GM18520 (cell line): Measurements from ENCODE around the gene INSRR.
A peak's percentile ranks its signal among the peaks of the same experiment; 100 is the strongest.

Source experiments
- ATAC-seq: cut with Tn5 transposase; IDR thresholded peaks from one replicate; pipeline ENCODE4 v1.9.1; 2021; ENCODE audit not compliant: unreplicated experiment

Gene INSRR

DNA sequence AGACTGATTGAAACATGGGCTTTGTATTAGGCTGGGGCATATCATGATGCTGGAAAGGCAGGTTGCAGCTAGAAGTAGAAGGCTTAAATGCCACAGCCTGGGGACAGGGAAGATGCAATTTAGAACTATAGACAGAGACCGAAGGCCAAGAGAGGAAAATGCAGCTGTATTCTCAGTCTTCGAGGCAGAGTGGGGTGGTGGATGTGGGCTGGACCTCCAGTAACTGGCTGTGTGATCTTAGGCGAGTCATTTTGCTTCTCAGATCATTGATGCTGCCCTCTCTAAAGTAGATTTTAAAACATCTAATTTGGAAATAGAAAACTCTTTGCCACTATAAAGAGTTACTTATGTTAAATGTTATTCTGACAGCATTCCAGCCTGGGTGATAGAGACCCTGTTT lies 24.6 kb downstream of the INSRR start:
- no peak for ATAC-seq

DNA sequence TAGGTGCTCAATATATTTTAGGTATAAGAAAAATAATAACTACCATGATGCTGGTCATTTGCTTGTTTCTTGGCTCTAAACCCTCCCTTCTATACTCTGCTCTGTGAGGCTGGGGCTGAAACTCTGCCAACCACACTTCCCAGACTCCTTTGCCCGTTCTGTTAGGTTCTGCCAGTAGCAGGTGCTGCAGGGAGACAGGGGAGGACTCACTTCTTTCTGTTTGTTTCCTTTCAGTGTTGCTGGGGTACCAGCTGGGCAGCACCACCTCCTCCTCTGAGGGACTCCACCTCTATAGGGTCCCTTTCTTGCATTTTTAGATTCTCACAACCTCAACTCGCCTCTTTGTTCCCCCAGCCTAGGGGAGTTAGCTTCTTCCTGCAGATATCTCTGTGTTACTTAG lies 25.3 kb downstream of the INSRR start:
- no peak for ATAC-seq

DNA sequence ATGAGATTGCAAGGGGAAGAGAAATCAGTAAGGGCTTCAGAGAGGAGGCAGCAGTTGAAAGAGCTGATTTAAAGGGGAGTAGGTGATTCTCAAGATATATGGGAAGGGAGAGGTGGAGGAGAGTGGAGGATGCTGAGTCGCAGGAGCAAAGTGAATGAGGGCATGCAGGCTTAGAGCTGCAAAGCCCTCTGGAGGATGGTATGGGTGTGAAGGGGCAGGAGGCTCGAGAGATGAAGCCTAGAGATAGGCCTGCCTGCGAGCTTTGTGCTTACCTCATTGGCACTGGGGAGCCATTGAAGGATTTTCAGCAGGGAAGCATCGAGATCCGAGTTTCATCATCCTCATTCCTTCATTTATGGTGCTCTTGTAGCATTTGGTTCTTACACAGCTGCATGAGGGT lies 26.5 kb downstream of the INSRR start:
- no peak for ATAC-seq

DNA sequence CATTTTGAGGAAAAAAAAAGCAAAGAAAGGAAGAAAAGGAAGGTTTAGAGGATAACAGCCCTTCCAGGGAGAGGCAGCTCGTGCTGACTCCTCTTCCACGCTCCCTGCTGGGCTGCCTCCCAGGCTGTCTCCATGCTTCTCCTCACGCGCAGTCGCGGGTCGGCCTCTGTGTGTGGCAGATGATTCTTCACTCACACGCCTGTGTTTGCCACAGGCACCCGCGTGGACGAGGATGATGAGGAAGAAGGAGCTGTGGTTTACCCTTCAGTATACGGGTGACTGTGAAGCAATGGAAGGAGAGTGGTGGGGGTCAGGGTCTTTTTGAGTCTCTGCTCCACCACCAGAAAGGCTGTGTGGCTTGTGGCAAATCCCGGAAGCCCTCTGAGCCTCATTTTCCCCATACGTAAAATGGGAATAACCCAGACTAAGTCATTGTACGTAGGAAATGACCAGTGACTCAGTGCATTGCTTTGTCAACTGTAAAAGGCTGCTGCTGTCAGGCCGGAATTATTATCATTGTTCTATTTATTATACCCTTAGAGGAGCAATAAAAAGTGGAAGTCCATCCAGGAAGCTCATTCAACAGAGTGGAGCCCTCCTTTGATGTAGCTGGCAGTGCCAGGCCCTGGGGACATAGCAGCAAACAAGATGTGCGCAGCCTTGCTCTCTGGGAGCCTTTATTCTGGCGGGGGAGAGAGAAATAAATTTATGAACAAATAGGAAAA lies 30.4 kb downstream of the INSRR start:
- ATAC-seq = no peak

DNA sequence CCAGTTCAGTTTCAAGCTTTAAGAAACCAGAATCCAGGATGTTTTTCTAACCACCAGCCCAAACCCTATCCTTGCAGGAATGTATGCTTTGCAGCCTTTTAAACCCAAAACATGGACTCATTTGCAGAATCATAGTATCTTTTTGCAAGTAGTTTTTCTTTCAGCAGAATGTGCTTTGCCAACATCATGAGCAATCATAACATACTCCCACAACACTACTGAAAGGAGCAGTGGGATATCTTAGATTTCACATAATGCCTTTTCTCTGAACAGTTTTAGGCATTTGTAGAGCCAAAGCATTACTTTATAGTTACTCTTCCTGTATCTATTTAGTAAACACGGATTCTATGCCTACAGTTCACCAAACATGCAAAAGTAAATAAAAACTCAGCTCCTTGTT lies 32.3 kb downstream of the INSRR start:
- no peak for ATAC-seq

DNA sequence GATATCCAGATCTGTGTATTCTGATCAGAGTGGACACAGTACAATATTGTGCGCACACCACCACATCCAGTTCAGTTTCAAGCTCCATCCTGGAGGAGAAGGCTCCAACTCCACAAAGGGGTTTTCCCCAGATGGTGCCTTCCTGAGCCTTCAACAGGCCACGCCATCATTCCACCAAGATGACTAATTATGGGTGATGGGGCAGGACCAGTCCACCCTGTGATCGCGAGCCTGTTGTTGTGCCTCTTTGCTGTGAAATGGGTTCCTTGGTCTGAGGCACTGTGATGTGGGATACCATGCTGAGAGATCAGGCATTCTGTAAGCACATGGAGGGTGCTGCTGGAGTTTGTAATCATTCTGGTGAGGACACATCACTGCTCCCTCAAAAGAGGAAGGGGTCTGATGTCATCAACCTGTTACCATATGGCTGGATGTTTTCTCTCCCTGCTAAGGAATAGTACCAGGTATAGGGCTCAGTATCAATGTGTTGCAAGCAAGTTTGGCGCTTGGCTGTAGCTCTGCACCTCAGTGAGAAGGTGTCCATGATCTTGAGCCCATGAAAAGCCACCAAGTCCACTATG lies 35.6 kb downstream of the INSRR start:
- no peak for ATAC-seq

DNA sequence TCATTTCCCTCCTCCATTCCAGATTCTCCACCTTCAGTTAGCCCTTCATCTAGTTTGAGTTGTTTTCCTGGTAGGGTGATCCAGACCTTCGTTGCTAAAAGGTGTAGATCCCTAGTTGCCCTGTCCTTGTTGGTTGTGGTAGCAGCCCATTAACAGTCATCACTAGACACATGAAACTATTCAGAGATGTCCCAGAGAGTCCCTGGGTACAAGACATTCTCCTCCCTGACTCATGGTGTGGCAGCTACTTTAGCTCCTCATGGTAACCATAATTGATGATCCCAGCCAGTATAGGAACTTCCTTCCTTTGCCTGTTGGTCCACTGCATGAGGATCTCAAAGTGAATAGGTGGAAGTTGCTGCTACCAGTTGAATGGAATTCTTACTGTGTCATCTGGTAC lies 36.2 kb downstream of the INSRR start:
- no peak for ATAC-seq

DNA sequence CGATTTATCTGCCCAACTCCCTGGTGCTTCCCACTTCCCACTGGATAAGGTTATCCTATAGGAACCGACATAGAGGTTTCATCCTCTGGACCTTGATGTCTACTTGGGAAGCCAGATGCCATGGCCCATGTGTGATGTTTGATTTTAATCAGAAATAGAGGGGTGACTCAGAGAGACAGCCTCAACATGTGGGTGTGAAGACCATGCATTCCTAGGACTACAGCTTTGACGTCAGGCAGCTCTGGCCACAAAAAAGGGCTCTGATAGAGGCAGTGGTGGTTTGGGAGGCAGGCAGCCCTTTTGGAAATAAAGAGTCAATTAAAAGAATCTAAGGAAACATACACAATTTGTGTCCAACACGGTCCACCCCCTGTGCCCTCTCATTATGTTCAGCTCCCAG lies 37.1 kb downstream of the INSRR start:
- ATAC-seq = no peak

DNA sequence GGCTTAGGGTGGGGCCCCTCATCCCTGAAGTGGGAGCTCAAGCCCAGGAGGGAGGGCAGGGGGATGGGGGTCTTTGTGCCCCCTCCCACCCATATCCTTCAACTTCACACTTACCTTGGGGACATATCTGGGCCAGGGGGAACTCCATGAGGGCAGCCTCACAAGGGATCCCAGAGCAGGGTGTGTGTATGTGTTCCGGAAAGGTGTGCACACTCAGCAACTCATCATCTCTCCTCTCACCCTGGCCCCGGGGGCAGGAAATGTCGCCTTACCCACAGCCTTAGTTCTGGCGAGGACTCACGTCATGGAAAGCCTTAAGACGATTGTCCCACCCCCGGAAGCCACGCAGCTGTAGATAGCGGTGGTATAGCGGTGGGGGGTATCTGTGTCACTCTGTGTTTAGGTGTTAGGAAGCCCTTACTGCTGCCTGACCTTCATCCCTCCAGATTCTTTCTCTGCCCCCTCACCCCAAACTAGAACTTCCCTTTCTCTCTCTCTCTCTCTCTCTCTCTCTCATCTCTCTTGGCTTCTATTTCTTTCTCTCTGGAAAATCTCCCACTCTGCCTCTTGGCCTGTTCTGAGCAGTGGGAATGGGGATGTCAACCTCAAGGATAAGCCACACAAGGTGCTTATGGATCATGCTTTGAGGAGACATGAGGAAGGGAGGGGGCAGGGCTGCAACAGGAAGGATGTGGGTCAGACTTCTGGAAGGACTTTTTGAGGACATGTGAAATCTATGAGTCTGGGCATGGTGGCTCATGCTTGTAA lies 42.2 kb downstream of the INSRR start, which contains the start of gene SH2D2A:
TSS of gene SH2D2A (minus strand) at position 288 of the 768 bp plus-strand sequence. CDS start at position 148, 140 bp downstream.
- ATAC-seq = peak; percentile 77

DNA sequence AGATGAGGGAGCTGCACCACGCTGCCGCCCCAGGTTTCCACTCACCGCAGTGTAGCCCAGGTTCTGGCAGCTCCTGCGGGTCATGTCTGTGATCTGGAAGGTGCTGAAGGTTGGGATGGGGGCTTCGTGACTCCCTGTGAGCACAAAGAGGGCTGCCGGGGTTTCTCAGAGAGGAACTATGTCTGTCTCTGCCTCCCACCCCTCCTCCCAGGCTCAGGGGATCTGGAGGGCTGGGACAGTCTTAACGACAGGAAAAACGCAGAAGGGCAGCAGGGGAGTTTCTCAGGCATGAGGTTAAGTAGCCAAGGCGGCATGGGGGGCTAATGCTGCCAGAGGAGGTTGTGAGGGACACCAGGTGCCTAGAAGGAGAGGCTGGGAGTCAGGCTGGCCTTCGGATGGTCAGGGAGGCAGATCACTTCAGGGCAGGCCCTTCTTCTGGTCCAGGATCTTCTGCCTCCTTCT lies 42.9 kb downstream of the INSRR start:
- no peak for ATAC-seq

DNA sequence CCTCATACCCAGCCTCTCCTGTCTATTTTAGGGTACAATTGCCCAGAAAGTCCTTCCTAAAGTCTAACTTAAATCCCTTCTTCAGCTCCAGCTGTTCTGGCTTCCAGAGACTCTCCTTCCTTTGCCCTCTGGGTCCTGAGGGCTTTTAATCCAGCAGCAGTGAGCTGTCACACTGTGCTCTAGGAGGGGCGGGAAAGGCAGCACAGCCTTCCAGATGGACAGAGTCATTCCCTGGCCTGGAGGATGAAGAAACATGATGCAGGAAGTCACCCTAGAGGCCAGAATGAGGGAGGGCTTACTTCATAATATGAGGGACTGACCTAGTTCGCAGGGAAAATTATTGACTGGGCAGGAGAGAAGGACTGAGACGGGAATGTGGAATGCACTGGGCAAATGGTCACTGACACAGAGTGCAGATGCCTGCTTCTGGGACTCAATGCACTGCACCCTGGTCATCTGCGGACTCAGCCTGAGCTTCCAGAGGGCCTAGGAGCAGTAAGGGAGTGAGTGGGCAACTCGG lies 43.5 kb downstream of the INSRR start:
- no peak for ATAC-seq

DNA sequence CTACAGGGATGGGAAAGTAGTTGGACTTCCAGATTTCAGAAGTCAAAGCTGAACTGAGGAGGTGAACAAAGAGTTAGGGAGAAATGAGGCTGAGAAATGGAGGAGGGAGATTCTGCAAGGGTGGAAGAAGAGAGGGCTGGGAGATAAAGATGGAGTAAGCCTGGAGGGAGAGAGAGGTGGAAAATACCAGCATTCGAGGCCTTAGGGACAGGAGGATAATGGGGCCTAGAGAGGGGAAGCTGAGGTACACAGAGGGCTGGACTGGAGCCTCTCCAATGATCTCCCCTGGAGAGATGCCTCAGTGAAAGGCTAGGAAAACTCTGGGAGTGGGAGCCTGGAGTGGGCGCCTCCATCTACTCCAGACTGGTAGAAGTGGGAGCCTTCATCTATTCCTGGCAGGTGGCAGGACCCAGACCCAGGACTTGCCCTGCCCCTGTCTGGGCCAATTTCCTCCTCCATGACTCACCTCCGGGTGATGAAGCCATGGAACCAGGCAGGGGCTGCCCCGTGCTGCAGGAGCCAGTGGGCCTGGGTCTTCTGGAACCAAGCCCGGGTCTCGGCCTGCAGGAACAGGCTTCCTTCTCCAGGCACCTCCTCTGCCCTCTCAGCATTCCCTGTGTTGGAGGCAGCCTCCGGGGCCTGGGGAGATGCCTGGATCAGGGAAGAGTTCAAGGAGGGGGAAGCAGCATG lies 44.2 kb downstream of the INSRR start:
- no peak for ATAC-seq

DNA sequence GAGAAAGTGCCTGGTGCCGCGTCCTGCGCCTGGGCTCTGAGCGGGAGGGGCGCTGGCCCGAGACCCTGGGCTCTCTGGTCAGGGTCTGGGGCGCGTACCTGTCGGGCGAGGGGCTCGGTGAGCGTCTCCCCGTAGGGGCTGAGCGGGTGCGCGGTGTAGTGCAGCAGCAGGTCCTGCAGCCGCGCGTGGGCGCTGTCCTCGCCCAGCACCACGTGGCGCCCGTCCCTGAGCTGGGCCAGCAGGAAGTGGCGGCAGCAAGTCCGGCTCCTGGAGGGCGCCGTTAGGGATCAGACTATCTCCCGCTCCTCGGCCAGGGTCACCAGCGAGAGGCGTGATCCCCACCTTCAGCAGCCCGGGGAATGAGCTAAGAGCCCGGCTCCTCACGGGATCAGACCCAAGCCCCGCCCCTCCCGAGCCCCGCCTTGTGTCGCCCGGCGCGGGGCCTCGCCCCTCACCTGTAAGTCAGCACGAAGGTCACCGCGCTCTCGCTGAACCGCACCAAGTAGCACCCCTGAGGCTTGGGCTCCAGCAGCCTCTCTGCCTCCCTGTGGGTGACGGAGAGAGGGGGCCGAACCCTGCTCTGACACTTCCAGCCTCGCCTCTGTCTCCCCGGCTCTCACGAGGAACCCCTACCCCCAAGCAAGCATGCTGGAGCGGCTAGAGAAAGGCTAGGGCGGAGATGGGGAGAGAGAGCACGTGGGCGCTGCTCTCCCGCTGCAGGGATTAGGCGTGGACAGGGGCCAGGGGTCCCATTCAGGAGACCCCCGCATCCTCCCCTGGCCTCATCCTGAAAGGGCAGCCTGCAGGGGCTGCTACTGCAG lies 45.0 kb downstream of the INSRR start:
- ATAC-seq = no peak

DNA sequence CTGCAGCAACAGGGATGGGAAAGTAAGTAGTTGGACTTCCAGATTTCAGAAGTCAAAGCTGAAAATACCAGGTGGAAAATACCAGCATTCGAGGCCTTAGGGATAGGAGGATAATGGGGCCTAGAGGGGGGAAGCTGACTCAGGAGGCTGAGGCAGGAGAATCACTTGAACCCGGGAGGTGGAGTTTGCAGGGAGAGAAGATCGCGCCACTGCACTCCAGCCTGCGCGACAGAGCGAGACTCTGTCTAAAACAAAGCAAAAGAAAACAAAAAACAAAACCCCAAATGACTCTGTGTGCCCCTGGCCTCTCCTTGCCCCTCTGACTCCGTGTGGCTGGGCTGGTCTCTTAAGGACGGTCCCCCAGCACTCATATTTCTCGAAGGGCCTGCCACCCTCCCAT lies 45.6 kb downstream of the INSRR start:
- no peak for ATAC-seq

DNA sequence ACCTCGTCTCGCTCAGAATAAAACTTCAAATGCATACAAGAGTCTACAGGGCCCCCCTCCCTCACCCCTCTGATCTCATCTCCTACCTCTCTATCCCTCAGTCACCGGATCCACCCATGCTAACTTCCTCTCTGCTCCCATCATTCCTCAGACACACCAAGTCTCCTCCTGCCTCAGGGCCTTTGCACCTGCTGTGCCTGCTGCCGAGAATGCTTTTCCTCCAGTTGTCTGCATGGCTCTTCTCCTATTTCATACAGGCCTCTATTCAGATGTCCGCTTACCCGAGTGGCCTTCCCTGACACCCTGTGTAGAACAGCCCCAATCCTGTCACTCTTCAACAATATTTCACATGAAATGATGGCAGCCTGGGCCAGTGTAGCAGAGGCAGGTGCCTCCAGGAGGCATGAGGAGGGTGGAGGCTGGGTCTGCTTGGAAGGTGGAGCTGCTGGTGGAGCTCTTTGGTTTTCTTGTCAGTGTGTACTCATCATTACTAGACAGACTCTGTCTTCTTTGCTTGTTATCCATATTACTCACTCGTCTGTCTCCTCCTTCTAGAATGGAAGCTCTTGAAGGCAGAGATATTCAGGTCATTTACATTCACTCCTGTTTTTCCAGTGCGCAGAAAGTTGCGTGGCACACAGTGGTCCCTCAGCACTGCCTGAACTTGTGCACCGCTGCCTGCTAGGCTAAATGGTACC lies 46.5 kb downstream of the INSRR start:
- ATAC-seq = no peak

DNA sequence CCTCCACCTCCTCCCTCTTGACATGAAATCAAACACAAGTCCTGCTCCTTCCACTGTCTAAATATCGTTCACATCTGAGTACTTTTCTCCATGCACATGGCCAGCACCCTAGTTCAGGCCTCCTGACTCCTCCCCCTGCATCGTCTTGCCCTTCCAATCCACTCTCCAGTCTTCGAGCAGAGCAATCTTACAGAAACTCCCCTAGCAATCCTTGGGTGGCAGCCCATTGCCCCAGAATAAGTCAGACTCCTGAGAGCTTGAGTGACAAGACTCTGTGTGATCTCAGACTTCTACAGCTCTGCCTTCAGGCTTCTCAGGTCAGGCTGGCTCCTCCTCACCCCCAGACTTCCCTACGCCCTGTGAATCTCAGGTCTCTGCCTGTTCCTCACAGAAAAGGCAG lies 47.7 kb downstream of the INSRR start:
- no peak for ATAC-seq

DNA sequence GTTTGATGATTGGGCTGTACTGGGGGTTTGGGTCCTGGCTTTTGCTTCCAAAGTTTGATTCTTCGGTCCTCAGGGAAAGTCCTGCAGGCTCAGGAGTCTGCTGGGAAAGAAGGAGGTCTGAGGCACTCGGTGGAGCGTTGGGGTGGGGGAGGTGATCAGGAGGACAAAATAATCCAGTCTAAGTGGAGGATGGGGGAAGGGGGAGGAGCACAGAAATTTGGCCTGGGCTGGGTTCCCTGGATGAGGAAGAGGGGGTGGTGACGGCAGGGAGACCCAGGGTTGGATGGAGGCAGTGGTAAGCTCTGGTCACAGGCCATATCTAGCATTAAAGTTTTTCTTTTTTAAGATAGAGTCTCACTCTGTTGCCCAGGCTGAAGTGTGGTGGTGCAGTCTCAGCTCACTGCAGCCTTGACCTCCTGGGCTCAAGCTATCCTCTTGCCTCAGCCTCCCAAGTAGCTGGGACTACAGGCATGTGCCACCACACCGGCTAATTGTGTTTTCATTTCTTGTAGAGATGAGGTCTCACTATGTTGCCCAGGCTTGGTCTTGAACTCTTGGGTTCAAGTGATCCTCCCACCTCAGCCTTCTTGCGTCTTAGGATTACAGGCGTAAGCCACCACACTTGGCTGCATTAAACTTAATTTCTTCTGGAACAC lies 49.1 kb downstream of the INSRR start:
- no peak for ATAC-seq

DNA sequence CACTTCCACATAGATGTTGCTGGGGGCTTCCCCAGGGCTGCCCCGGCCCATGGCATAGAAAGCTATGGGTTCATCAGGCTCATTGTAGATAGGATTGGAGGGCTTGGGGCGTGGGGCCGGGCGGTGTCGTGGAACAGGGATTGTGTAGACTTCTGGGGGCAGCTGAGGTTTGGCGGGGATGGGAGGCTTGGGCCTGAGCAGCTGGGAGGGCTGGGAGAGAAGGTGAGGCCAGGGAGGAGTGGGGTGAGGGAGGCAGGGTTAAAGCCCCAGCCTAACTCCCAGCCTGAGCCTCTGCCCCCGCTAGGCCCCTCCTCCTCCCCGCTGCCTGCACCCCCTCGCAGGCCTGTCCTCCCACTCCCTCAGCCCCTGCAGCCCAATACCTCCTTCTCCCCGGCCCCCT lies 49.6 kb downstream of the INSRR start:
- no peak for ATAC-seq
